ENCODE measurements around the gene PTGES3L. TPM values are rescaled to one million over a fixed set of nuclear protein-coding genes. Genes with fewer than 3 reads are reported as not detected.
"Not testable (repeated sequence)": the region's sequence is repeated elsewhere in the genome, so short reads cannot be mapped to it uniquely, and the experiment has no call there.

The PTGES3L gene
- total and polyA plus RNA-seq, 2 experiments from 2014 or later, result 2.3 to 2.5 TPM

DNA sequence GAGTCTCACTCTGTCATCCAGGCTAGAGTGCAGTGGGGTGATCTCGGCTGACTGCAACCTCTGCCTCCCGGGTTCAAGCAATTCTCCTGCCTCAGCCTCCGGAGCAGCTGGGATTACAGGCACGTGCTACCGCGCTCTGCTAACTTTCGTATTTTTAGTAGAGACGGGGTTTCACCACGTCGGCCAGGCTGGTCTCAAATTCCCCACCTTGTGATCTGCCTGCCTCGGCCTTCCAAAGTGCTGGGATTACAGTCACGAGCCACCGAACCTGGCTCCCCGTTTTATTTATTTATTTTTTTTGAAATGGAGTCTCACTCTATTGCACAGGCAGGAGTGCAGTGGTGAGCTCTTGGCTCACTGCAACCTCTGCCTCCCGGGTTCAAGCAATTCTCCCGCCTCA lies 4.2 kb downstream of the PTGES3L start:
- H3K79me2 ChIP-seq (replicated peaks; ENCODE audit: insufficient read depth); H2AFZ ChIP-seq; H3K27me3 Mint-ChIP-seq (ENCODE audit: insufficient read depth, low read depth, poor library complexity); H3K4me1 Mint-ChIP-seq; H3K36me3 ChIP-seq (ENCODE audit: insufficient read depth); H4K20me1 ChIP-seq (replicated peaks; ENCODE audit: insufficient read depth); H3K4me1 ChIP-seq (ENCODE audit: insufficient read depth); H3K9me2 ChIP-seq (ENCODE audit: insufficient read depth); H3F3A ChIP-seq (replicated peaks; ENCODE audit: low read depth); H3K9me3 Mint-ChIP-seq; H3K27ac Mint-ChIP-seq; H3K27ac ChIP-seq (ENCODE audit: low read depth); H3K4me3 Mint-ChIP-seq; H3K4me3 ChIP-seq; ATAC-seq; H3K36me3 Mint-ChIP-seq (ENCODE audit: low read depth); H3K27me3 ChIP-seq (ENCODE audit: insufficient read depth); H3K4me2 ChIP-seq; DNase-seq (ENCODE audit: low spot score): not testable (repeated sequence)

DNA sequence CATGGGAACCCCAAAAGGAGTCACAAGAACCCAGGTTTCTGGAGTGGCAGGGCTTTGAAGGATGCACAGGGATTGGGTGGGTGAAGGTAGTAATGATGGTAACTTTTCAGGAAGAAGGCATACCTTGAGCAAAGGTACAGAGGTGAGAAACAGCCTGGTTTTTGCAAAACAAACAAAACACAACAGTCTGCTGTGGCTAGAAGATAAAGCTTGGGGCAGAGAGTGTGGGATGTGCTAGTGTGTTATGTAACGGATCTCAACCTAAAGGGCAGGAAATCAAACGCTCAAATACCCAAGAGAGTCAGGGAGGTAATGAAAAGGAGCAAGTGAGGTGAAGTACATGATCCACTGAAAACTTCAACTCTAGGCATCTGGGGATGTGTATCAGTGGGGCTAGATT lies 4.6 kb downstream of the PTGES3L start:
- Mint-ChIP-seq H3K27ac (no peak overlapping the region), H3K4me3 (no peak overlapping the region), H3K36me3 (ENCODE audit: low read depth) (peaks cover 5% of the 10 kb centered on the region; the same call in 2 of the 3 replicates), H3K27me3 (ENCODE audit: insufficient read depth, low read depth, poor library complexity) (peaks cover 7% of the 10 kb centered on the region), H3K9me3 (peaks cover 7% of the 10 kb centered on the region; the same call in 2 of the 3 replicates), H3K4me1 (peaks cover 7% of the 10 kb centered on the region; the same call in 2 of the 3 replicates)
- Histone ChIP-seq H3K4me1 (ENCODE audit: insufficient read depth) (peaks cover 10% of the 10 kb centered on the region; the same call in 1 of the 2 replicates), H3K4me3 (no peak overlapping the region), H3K9me2 (ENCODE audit: insufficient read depth) (no peaks in the 10 kb centered on the region; the same call in 1 of the 2 replicates), H2AFZ (no peak overlapping the region), H3K27ac (ENCODE audit: low read depth) (no peak overlapping the region), H3K79me2 (replicated peaks; ENCODE audit: insufficient read depth) (no peaks in the 10 kb centered on the region), H3K4me2 (no peak overlapping the region), H3K36me3 (ENCODE audit: insufficient read depth) (no peaks in the 10 kb centered on the region), H4K20me1 (replicated peaks; ENCODE audit: insufficient read depth) (no peaks in the 10 kb centered on the region), H3K27me3 (ENCODE audit: insufficient read depth) (no peaks in the 10 kb centered on the region), H3F3A (replicated peaks; ENCODE audit: low read depth) (peaks cover 9% of the 10 kb centered on the region; the same call in 1 of the 2 replicates)
- DNase-seq (ENCODE audit: low spot score) (no peak), ATAC-seq (no peak)
- TF ChIP-seq, protein P1, sequence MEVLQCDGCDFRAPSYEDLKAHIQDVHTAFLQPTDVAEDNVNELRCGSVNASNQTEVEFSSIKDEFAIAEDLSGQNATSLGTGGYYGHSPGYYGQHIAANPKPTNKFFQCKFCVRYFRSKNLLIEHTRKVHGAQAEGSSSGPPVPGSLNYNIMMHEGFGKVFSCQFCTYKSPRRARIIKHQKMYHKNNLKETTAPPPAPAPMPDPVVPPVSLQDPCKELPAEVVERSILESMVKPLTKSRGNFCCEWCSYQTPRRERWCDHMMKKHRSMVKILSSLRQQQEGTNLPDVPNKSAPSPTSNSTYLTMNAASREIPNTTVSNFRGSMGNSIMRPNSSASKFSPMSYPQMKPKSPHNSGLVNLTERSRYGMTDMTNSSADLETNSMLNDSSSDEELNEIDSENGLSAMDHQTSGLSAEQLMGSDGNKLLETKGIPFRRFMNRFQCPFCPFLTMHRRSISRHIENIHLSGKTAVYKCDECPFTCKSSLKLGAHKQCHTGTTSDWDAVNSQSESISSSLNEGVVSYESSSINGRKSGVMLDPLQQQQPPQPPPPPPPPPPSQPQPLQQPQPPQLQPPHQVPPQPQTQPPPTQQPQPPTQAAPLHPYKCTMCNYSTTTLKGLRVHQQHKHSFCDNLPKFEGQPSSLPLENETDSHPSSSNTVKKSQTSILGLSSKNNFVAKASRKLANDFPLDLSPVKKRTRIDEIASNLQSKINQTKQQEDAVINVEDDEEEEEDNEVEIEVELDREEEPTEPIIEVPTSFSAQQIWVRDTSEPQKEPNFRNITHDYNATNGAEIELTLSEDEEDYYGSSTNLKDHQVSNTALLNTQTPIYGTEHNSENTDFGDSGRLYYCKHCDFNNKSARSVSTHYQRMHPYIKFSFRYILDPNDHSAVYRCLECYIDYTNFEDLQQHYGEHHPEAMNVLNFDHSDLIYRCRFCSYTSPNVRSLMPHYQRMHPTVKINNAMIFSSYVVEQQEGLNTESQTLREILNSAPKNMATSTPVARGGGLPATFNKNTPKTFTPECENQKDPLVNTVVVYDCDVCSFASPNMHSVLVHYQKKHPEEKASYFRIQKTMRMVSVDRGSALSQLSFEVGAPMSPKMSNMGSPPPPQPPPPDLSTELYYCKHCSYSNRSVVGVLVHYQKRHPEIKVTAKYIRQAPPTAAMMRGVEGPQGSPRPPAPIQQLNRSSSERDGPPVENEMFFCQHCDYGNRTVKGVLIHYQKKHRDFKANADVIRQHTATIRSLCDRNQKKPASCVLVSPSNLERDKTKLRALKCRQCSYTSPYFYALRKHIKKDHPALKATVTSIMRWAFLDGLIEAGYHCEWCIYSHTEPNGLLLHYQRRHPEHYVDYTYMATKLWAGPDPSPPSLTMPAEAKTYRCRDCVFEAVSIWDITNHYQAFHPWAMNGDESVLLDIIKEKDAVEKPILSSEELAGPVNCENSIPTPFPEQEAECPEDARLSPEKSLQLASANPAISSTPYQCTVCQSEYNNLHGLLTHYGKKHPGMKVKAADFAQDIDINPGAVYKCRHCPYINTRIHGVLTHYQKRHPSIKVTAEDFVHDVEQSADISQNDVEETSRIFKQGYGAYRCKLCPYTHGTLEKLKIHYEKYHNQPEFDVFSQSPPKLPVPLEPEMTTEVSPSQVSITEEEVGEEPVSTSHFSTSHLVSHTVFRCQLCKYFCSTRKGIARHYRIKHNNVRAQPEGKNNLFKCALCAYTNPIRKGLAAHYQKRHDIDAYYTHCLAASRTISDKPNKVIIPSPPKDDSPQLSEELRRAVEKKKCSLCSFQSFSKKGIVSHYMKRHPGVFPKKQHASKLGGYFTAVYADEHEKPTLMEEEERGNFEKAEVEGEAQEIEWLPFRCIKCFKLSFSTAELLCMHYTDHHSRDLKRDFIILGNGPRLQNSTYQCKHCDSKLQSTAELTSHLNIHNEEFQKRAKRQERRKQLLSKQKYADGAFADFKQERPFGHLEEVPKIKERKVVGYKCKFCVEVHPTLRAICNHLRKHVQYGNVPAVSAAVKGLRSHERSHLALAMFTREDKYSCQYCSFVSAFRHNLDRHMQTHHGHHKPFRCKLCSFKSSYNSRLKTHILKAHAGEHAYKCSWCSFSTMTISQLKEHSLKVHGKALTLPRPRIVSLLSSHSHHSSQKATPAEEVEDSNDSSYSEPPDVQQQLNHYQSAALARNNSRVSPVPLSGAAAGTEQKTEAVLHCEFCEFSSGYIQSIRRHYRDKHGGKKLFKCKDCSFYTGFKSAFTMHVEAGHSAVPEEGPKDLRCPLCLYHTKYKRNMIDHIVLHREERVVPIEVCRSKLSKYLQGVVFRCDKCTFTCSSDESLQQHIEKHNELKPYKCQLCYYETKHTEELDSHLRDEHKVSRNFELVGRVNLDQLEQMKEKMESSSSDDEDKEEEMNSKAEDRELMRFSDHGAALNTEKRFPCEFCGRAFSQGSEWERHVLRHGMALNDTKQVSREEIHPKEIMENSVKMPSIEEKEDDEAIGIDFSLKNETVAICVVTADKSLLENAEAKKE (CRISPR knock-in tag; IDR thresholded peaks at IDR 0.05), result no peak
- TF ChIP-seq ZNF114 (CRISPR knock-in tag; IDR thresholded peaks at IDR 0.05) (no peak), EZH2phosphoT487 (IDR thresholded peaks at IDR 0.05; ENCODE audit: unreplicated experiment) (no peak), EZH2 (IDR thresholded peaks at IDR 0.05; ENCODE audit: low read depth, unreplicated experiment) (no peak), NANOG (IDR thresholded peaks at IDR 0.05; ENCODE audit: borderline replicate concordance) (no peak), STAT1 (IDR thresholded peaks at IDR 0.05; ENCODE audit: unreplicated experiment) (no peak), ZNF331 (CRISPR knock-in tag; IDR thresholded peaks at IDR 0.05; ENCODE audit: low read depth) (no peak), POLR2AphosphoS5 (IDR thresholded peaks at IDR 0.05; ENCODE audit: low read depth) (no peak), JUNB (IDR thresholded peaks at IDR 0.05; ENCODE audit: unreplicated experiment) (no peak)
- TF ChIP-seq, protein P2, sequence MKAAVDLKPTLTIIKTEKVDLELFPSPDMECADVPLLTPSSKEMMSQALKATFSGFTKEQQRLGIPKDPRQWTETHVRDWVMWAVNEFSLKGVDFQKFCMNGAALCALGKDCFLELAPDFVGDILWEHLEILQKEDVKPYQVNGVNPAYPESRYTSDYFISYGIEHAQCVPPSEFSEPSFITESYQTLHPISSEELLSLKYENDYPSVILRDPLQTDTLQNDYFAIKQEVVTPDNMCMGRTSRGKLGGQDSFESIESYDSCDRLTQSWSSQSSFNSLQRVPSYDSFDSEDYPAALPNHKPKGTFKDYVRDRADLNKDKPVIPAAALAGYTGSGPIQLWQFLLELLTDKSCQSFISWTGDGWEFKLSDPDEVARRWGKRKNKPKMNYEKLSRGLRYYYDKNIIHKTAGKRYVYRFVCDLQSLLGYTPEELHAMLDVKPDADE (IDR thresholded peaks at IDR 0.05), result no peak
- TF ChIP-seq, protein P3, sequence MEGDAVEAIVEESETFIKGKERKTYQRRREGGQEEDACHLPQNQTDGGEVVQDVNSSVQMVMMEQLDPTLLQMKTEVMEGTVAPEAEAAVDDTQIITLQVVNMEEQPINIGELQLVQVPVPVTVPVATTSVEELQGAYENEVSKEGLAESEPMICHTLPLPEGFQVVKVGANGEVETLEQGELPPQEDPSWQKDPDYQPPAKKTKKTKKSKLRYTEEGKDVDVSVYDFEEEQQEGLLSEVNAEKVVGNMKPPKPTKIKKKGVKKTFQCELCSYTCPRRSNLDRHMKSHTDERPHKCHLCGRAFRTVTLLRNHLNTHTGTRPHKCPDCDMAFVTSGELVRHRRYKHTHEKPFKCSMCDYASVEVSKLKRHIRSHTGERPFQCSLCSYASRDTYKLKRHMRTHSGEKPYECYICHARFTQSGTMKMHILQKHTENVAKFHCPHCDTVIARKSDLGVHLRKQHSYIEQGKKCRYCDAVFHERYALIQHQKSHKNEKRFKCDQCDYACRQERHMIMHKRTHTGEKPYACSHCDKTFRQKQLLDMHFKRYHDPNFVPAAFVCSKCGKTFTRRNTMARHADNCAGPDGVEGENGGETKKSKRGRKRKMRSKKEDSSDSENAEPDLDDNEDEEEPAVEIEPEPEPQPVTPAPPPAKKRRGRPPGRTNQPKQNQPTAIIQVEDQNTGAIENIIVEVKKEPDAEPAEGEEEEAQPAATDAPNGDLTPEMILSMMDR (conservative IDR thresholded peaks at IDR 0.05; ENCODE audit: low read depth in 2 of 2), result no peak
